Measurements from ENCODE around the gene SETD3.
"Not testable (repeated sequence)": the region's sequence is repeated elsewhere in the genome, so short reads cannot be mapped to it uniquely, and the experiment has no call there.

SETD3 gene

GRCh38 chr14:99354166-99354875, 126.3 kb downstream of the SETD3 start:
- no peak for DNase-seq

- DNase-seq: no peak
These were observed 127.9 kb downstream of the SETD3 start for GRCh38 chr14:99352688-99353280.

GRCh38 chr14:99351166-99352007, 129.3 kb downstream of the SETD3 start:
- no peak for DNase-seq

- DNase-seq: no peak
These were observed 129.9 kb downstream of the SETD3 start for GRCh38 chr14:99350751-99351150.

- no peak for DNase-seq
These were observed 130.8 kb downstream of the SETD3 start for GRCh38 chr14:99349721-99350495.

GRCh38 chr14:99348816-99349614, 131.6 kb downstream of the SETD3 start:
- no peak for DNase-seq

- not testable (repeated sequence) for DNase-seq
These were observed 132.4 kb downstream of the SETD3 start for GRCh38 chr14:99348231-99348630.

Measured in NCI-H1092 treated with DMSO at 0.1 percent for 48 hours (cell line).